Trophoblast cell (in vitro differentiated cells and primary cell): ENCODE measurements around the gene PTPRU.

Source experiments
- DNase-seq, 2 donors: peaks; one replicate each; pipeline ENCODE4 v3.0.0-alpha.2; 2016
- H2AFZ ChIP-seq: 2 replicates; pipeline ENCODE4 v1.6.1; 2013; ENCODE audit warnings: low read length, moderate library complexity, mild to moderate bottlenecking; ENCODE audit not compliant: insufficient read depth, poor library complexity
- H2AK5ac ChIP-seq: 2 replicates; pipeline ENCODE4 v1.6.1; 2013; ENCODE audit warnings: mild to moderate bottlenecking, low read length
- H2BK120ac ChIP-seq: 2 replicates; pipeline ENCODE4 v1.6.1; 2013; ENCODE audit warnings: low read length, mild to moderate bottlenecking, moderate library complexity; ENCODE audit not compliant: insufficient read depth, poor library complexity
- H2BK12ac ChIP-seq: 2 replicates; pipeline ENCODE4 v1.6.1; 2013; ENCODE audit warnings: mild to moderate bottlenecking, low read length, moderate library complexity
- H2BK5ac ChIP-seq: 2 replicates; pipeline ENCODE4 v1.6.1; 2013; ENCODE audit warnings: low read length, low read depth, moderate library complexity, mild to moderate bottlenecking; ENCODE audit not compliant: poor library complexity
- H3K14ac ChIP-seq: 2 replicates; pipeline ENCODE4 v1.6.1; 2013; ENCODE audit warnings: mild to moderate bottlenecking, low read length
- H3K18ac ChIP-seq: 2 replicates; pipeline ENCODE4 v1.6.1; 2013; ENCODE audit warnings: mild to moderate bottlenecking, low read length
- H3K23ac ChIP-seq: 2 replicates; pipeline ENCODE4 v1.6.1; 2013; ENCODE audit warnings: low read length
- H3K27ac ChIP-seq: 2 replicates; pipeline ENCODE4 v1.5.1; 2013; ENCODE audit warnings: low read depth, mild to moderate bottlenecking, inconsistent platforms, low read length, moderate library complexity
- H3K27me3 ChIP-seq: 2 replicates; pipeline ENCODE4 v1.6.1; 2013; ENCODE audit warnings: inconsistent platforms, mild to moderate bottlenecking, low read length, moderate library complexity; ENCODE audit not compliant: insufficient read depth
- H3K36me3 ChIP-seq, 2 experiments: 1 replicate in 1 of 2; 2 replicates in 1 of 2; pipeline ENCODE4 v1.6.1; 2013; ENCODE audit warnings: low read length in 2 of 2, mild to moderate bottlenecking in 2 of 2, moderate library complexity in 1 of 2; ENCODE audit not compliant: insufficient read depth in 2 of 2, control insufficient read depth in 1 of 2
- H3K4ac ChIP-seq: 2 replicates; pipeline ENCODE4 v1.6.1; 2013; ENCODE audit warnings: low read depth, mild to moderate bottlenecking, low read length, moderate library complexity
- H3K4me1 ChIP-seq, 2 experiments: 1 replicate in 1 of 2; 2 replicates in 1 of 2; pipeline ENCODE4 v1.6.1; 2013; ENCODE audit warnings: low read length in 2 of 2, mild to moderate bottlenecking in 2 of 2, moderate library complexity in 1 of 2; ENCODE audit not compliant: insufficient read depth in 2 of 2, control insufficient read depth in 1 of 2
- H3K4me2 ChIP-seq: 2 replicates; pipeline ENCODE4 v1.6.1; 2013; ENCODE audit warnings: inconsistent platforms, mild to moderate bottlenecking, low read length, moderate library complexity
- H3K4me3 ChIP-seq: 2 replicates; pipeline ENCODE4 v1.5.1; 2013; ENCODE audit warnings: mild to moderate bottlenecking, low read depth, low read length, inconsistent platforms
- H3K79me1 ChIP-seq: one replicate; pipeline ENCODE4 v1.6.1; 2013; ENCODE audit warnings: low read length
- H3K79me2 ChIP-seq: 2 replicates; pipeline ENCODE4 v1.6.1; 2013; ENCODE audit warnings: low read length, mild to moderate bottlenecking; ENCODE audit not compliant: control insufficient read depth, insufficient read depth, poor library complexity
- H3K9ac ChIP-seq: 2 replicates; pipeline ENCODE4 v1.6.1; 2013; ENCODE audit warnings: mild to moderate bottlenecking, low read length
- H3K9me3 ChIP-seq: 2 replicates; pipeline ENCODE4 v1.6.1; 2013; ENCODE audit warnings: low read depth, mild to moderate bottlenecking, control low read depth, inconsistent platforms, low read length; ENCODE audit not compliant: insufficient read depth
- H4K12ac ChIP-seq: 2 replicates; pipeline ENCODE4 v1.6.1; 2013; ENCODE audit warnings: low read depth, mild to moderate bottlenecking, low read length, moderate library complexity
- H4K8ac ChIP-seq: 2 replicates; pipeline ENCODE4 v1.6.1; 2013; ENCODE audit warnings: low read depth, mild to moderate bottlenecking, low read length, moderate library complexity
- H4K91ac ChIP-seq: one replicate; pipeline ENCODE4 v1.6.1; 2013; ENCODE audit warnings: low read depth, mild to moderate bottlenecking, low read length, moderate library complexity
- WGBS: extraction: QIAGEN DNeasy Blood & Tissue Kit; methylation state at CpG from one replicate; pipeline ENCODE4 v1.1.7; 2013; ENCODE audit warnings: missing lambda C conversion rate; ENCODE audit not compliant: insufficient read length, insufficient coverage; ENCODE audit errors: extremely low coverage; 5-methylcytosine and 5-hydroxymethylcytosine counted together

The PTPRU gene

DNA sequence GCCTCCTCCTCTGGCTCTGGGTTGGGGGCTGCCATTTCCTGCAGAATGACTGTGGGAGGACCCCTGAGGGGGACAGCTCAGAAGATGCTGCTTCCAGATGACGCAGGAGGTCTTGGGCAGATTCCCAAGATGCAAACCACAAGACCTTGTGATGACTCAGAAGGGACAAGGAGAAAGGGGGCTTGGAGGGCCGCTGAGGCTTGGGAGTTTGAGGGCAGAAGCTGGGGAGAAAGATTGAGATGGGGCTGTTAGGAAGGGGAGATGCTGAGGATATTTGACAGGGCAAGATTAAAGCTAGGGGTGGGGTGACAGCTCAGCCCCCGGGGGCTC, 7.5 kb downstream of the PTPRU start:
- Histone ChIP-seq H3K4me2 (no peak overlapping the region), H2AFZ (no peak overlapping the region), H3K18ac (no peak overlapping the region), H4K91ac (peak overlapping the region; percentile 11), H3K27me3 (no peaks in the 10 kb centered on the region), H2AK5ac (no peak overlapping the region), H3K79me2 (peaks cover 12% of the 10 kb centered on the region), H3K36me3 (no peaks in the 10 kb centered on the region), H3K4me3 (no peak overlapping the region), H4K12ac (no peak overlapping the region), H2BK12ac (no peak overlapping the region), H4K8ac (no peak overlapping the region), H3K79me1 (peaks cover 19% of the 10 kb centered on the region), H3K9ac (no peak overlapping the region), H2BK5ac (no peak overlapping the region), H3K4ac (peak overlapping the region; percentile 30), H3K9me3 (peaks cover under 1% of the 10 kb centered on the region), H3K4me1 (peaks cover 49 to 59% of the 10 kb centered on the region in 2 experiments), H3K27ac (no peak overlapping the region), H3K23ac (no peak overlapping the region), H3K14ac (no peak overlapping the region), H2BK120ac (no peak overlapping the region)
- no CpG with 5 or more reads among the region's 3 CpGs for WGBS
- DNase-seq, result no peak

GRCh38 chr1:29245261-29245660, 8.9 kb downstream of the PTPRU start:
- Histone ChIP-seq H2AK5ac (peak overlapping the region; percentile 45), H3K4me2 (no peak overlapping the region), H2BK5ac (no peak overlapping the region), H3K4ac (peak overlapping the region; percentile 9), H3K23ac (no peak overlapping the region), H3K27ac (no peak overlapping the region), H3K36me3 (no peaks in the 10 kb centered on the region), H3K79me1 (peaks cover 29% of the 10 kb centered on the region), H3K4me3 (no peak overlapping the region), H4K12ac (no peak overlapping the region), H3K18ac (no peak overlapping the region), H4K8ac (peak overlapping the region; percentile 3), H3K79me2 (peaks cover 15% of the 10 kb centered on the region), H3K14ac (peak overlapping the region; percentile 18), H3K27me3 (no peaks in the 10 kb centered on the region), H4K91ac (peak overlapping the region; percentile 20), H2AFZ (no peak overlapping the region), H3K9ac (no peak overlapping the region), H2BK12ac (peak overlapping the region; percentile 28), H2BK120ac (peak overlapping the region; percentile 23), H3K4me1 (peaks cover 48 to 60% of the 10 kb centered on the region in 2 experiments), H3K9me3 (peaks cover 3% of the 10 kb centered on the region)
- no peak for DNase-seq
- WGBS, result no CpG with 5 or more reads among the region's 6 CpGs

GRCh38 chr1:29245876-29246275, 9.6 kb downstream of the PTPRU start:
- peaks cover 19% of the 10 kb centered on the region for H3K79me2 ChIP-seq
- no peak overlapping the region for H2BK12ac ChIP-seq
- no peak overlapping the region for H3K4me3 ChIP-seq
- H3K14ac ChIP-seq, result no peak overlapping the region
- H3K27me3 ChIP-seq, result no peaks in the 10 kb centered on the region
- peaks cover 3% of the 10 kb centered on the region for H3K9me3 ChIP-seq
- peaks cover 50 to 61% of the 10 kb centered on the region in 2 experiments for H3K4me1 ChIP-seq
- H3K4me2 ChIP-seq, result no peak overlapping the region
- no peak overlapping the region for H2AK5ac ChIP-seq
- no peak overlapping the region for H3K4ac ChIP-seq
- no peak for DNase-seq
- no peak overlapping the region for H4K91ac ChIP-seq
- H4K12ac ChIP-seq, result no peak overlapping the region
- WGBS, result no CpG with 5 or more reads among the region's 5 CpGs
- H3K23ac ChIP-seq, result no peak overlapping the region
- no peak overlapping the region for H3K9ac ChIP-seq
- no peak overlapping the region for H2BK5ac ChIP-seq
- no peak overlapping the region for H3K27ac ChIP-seq
- H3K18ac ChIP-seq, result no peak overlapping the region
- peaks cover 30% of the 10 kb centered on the region for H3K79me1 ChIP-seq
- H3K36me3 ChIP-seq, result no peaks in the 10 kb centered on the region
- H4K8ac ChIP-seq, result no peak overlapping the region
- H2BK120ac ChIP-seq, result no peak overlapping the region
- H2AFZ ChIP-seq, result no peak overlapping the region

DNA sequence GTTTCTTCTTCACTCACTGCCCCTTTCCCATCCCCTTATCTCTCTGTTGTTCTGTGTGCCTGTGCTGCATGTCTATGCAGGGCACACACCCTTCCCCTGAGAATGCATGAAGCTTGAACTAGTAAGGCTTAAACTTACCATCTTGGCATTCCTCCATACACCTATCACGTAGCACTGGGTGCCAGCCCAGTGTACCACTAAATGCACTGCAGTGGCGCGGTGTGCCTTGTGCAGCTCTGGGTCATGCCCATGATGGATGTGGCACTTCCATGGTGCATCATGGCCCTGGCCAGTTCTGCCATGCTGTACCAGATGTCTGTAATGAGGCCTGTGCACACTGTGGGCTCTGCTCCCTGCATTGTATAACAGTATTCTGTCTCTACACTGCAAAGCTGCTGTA, 10.7 kb downstream of the PTPRU start:
- H3K9ac ChIP-seq, result no peak overlapping the region
- peaks cover 3% of the 10 kb centered on the region for H3K9me3 ChIP-seq
- H3K4me3 ChIP-seq, result no peak overlapping the region
- no peaks in the 10 kb centered on the region for H3K27me3 ChIP-seq
- no peak overlapping the region for H3K23ac ChIP-seq
- no peak overlapping the region for H3K4ac ChIP-seq
- no peak overlapping the region for H2BK120ac ChIP-seq
- H3K27ac ChIP-seq, result no peak overlapping the region
- H2AK5ac ChIP-seq, result no peak overlapping the region
- no peak overlapping the region for H4K12ac ChIP-seq
- H3K36me3 ChIP-seq, result no peaks in the 10 kb centered on the region
- no peak overlapping the region for H3K14ac ChIP-seq
- no peak for DNase-seq
- no peak overlapping the region for H3K4me2 ChIP-seq
- no peak overlapping the region for H2BK12ac ChIP-seq
- H3K18ac ChIP-seq, result no peak overlapping the region
- H2BK5ac ChIP-seq, result no peak overlapping the region
- no peak overlapping the region for H4K8ac ChIP-seq
- WGBS, result no CpG with 5 or more reads among the region's 3 CpGs
- H4K91ac ChIP-seq, result peak overlapping the region; percentile 14
- H3K79me1 ChIP-seq, result peaks cover 39% of the 10 kb centered on the region
- H3K79me2 ChIP-seq, result peaks cover 25% of the 10 kb centered on the region
- no peak overlapping the region for H2AFZ ChIP-seq
- peaks cover 60 to 69% of the 10 kb centered on the region in 2 experiments for H3K4me1 ChIP-seq
